Esophagus (tissue), 2 donors: Measurements from ENCODE around the gene LZTFL1. TPM values are rescaled to one million over a fixed set of nuclear protein-coding genes. Genes with fewer than 3 reads are reported as not detected.

Experiments
- H3K27ac ChIP-seq, 2 donors: one replicate each; pipeline ENCODE4 v1.5.1; 2013; ENCODE audit warnings: low read depth in 2 of 2, mild to moderate bottlenecking in 2 of 2, inconsistent platforms in 1 of 2, low read length in 1 of 2, moderate library complexity in 1 of 2
- H3K27me3 ChIP-seq, 2 donors: one replicate each; pipeline ENCODE4 v1.6.1; 2013; ENCODE audit warnings: low read length in 2 of 2, control low read depth in 1 of 2, mild to moderate bottlenecking in 1 of 2; ENCODE audit not compliant: insufficient read depth in 2 of 2, control insufficient read depth in 1 of 2
- H3K36me3 ChIP-seq, 2 donors: one replicate each; pipeline ENCODE4 v1.6.1; 2013; ENCODE audit warnings: low read length in 1 of 2; ENCODE audit not compliant: control insufficient read depth in 2 of 2, insufficient read depth in 2 of 2
- H3K4me1 ChIP-seq, 2 donors: one replicate each; pipeline ENCODE4 v1.6.1; 2013; ENCODE audit warnings: low read length in 1 of 2; ENCODE audit not compliant: control insufficient read depth in 2 of 2, insufficient read depth in 2 of 2
- H3K4me3 ChIP-seq, 2 donors: one replicate each; pipeline ENCODE4 v1.5.1; 2013; ENCODE audit warnings: low read length in 2 of 2, mild to moderate bottlenecking in 2 of 2, low read depth in 1 of 2, moderate library complexity in 1 of 2
- H3K9me3 ChIP-seq, 2 donors: one replicate each; pipeline ENCODE4 v1.6.1; 2013; ENCODE audit warnings: mild to moderate bottlenecking in 2 of 2, low read depth in 1 of 2, low read length in 1 of 2, moderate library complexity in 1 of 2; ENCODE audit not compliant: control insufficient read depth in 2 of 2, insufficient read depth in 1 of 2
- WGBS, 2 donors: extraction: QIAGEN DNeasy Blood & Tissue Kit; methylation state at CpG; one replicate each; pipeline ENCODE4 v1.1.7; 2013; 5-methylcytosine and 5-hydroxymethylcytosine counted together
- polyA plus RNA-seq, 2 donors: library from polyadenylated mRNA; stranded (reverse); fragments of 200-250 nt; gene quantifications; one replicate each; pipeline ENCODE4 v1.2.3, GENCODE V29; 2013
- donor health status: healthy with polysubstance abuse.
- donor health status: Bipolar disorder and iron deficiency.

Gene LZTFL1
- polyA plus RNA-seq, 2 donors = 3.4 to 6.3 TPM

- H3K4me1 ChIP-seq = peaks cover 0 to 4% of the 10 kb centered on the region in 2 donors
- H3K27ac ChIP-seq = no peak overlapping the region
- no peaks in the 10 kb centered on the region for H3K9me3 ChIP-seq
- no peaks in the 10 kb centered on the region for H3K27me3 ChIP-seq
- 64 to 70% methylated on average over 2 of the region's 2 CpGs for WGBS, 2 donors
- H3K4me3 ChIP-seq = no peak overlapping the region
- peaks cover 0 to 6% of the 10 kb centered on the region in 2 donors for H3K36me3 ChIP-seq
Measured at GRCh38 chr3:45819543-45819942, 22.4 kb downstream of the LZTFL1 start.

GRCh38 chr3:45817831-45818522 is 23.9 kb downstream of the LZTFL1 start:
- 24% methylated on average over 4 of the region's 4 CpGs for WGBS, 2 donors
- Histone ChIP-seq H3K27ac (peak overlapping the region in 1 of 2 donors; percentile 55), H3K4me3 (no peak overlapping the region), H3K4me1 (peaks cover 0 to 4% of the 10 kb centered on the region in 2 donors), H3K27me3 (no peaks in the 10 kb centered on the region), H3K36me3 (peaks cover 3 to 6% of the 10 kb centered on the region in 2 donors), H3K9me3 (no peaks in the 10 kb centered on the region)

- no peaks in the 10 kb centered on the region for H3K27me3 ChIP-seq
- H3K27ac ChIP-seq = no peak overlapping the region
- 32 to 51% methylated on average over 3 of the region's 3 CpGs for WGBS, 2 donors
Measured at GRCh38 chr3:45816544-45816943, 25.4 kb downstream of the LZTFL1 start.

GRCh38 chr3:45814322-45814721 is 27.6 kb downstream of the LZTFL1 start:
- no peak overlapping the region for H3K27ac ChIP-seq
- no peaks in the 10 kb centered on the region for H3K27me3 ChIP-seq
- WGBS, 2 donors = 96 to 97% methylated on average over 4 of the region's 4 CpGs
- no peak overlapping the region for H3K4me3 ChIP-seq
- H3K4me1 ChIP-seq = peaks cover 0 to 4% of the 10 kb centered on the region in 2 donors
- peaks cover 0 to 3% of the 10 kb centered on the region in 2 donors for H3K36me3 ChIP-seq
- no peaks in the 10 kb centered on the region for H3K9me3 ChIP-seq

More at GRCh38 chr3:45816544-45816943, 25.4 kb downstream of the LZTFL1 start:
- H3K4me3 ChIP-seq = no peak overlapping the region
- H3K36me3 ChIP-seq = peaks cover 0 to 3% of the 10 kb centered on the region in 2 donors
- H3K9me3 ChIP-seq = no peaks in the 10 kb centered on the region
- H3K4me1 ChIP-seq = peaks cover 0 to 4% of the 10 kb centered on the region in 2 donors

- no peaks in the 10 kb centered on the region for H3K4me1 ChIP-seq
- H3K9me3 ChIP-seq = no peaks in the 10 kb centered on the region
- H3K27ac ChIP-seq = no peak overlapping the region
- WGBS, 2 donors = 80 to 81% methylated on average over 10 of the region's 10 CpGs
- H3K36me3 ChIP-seq = no peaks in the 10 kb centered on the region
- H3K4me3 ChIP-seq = no peak overlapping the region
- H3K27me3 ChIP-seq = no peaks in the 10 kb centered on the region
Measured at GRCh38 chr3:45807681-45808540, 34.0 kb downstream of the LZTFL1 start.

- Histone ChIP-seq H3K27me3 (no peaks in the 10 kb centered on the region), H3K36me3 (no peaks in the 10 kb centered on the region), H3K27ac (no peak overlapping the region), H3K4me3 (no peak overlapping the region), H3K9me3 (no peaks in the 10 kb centered on the region), H3K4me1 (no peaks in the 10 kb centered on the region)
- 85 to 93% methylated on average over 3 of the region's 3 CpGs for WGBS, 2 donors
Measured at GRCh38 chr3:45807133-45807532, 34.8 kb downstream of the LZTFL1 start.

- Histone ChIP-seq H3K4me1 (no peaks in the 10 kb centered on the region), H3K4me3 (no peak overlapping the region), H3K27me3 (no peaks in the 10 kb centered on the region), H3K27ac (no peak overlapping the region), H3K9me3 (no peaks in the 10 kb centered on the region), H3K36me3 (no peaks in the 10 kb centered on the region)
- 71 to 91% methylated on average over 3 of the region's 3 CpGs for WGBS, 2 donors
Measured at GRCh38 chr3:45806072-45806471, 35.8 kb downstream of the LZTFL1 start.

GRCh38 chr3:45803252-45803935 is 38.5 kb downstream of the LZTFL1 start:
- Histone ChIP-seq H3K9me3 (no peaks in the 10 kb centered on the region), H3K4me1 (no peaks in the 10 kb centered on the region), H3K27me3 (no peaks in the 10 kb centered on the region), H3K27ac (no peak overlapping the region), H3K36me3 (no peaks in the 10 kb centered on the region), H3K4me3 (no peak overlapping the region)
- 92 to 93% methylated on average over 5 of the region's 5 CpGs for WGBS, 2 donors

GRCh38 chr3:45802146-45802545 is 39.8 kb downstream of the LZTFL1 start:
- Histone ChIP-seq H3K4me3 (no peak overlapping the region), H3K36me3 (no peaks in the 10 kb centered on the region), H3K9me3 (no peaks in the 10 kb centered on the region), H3K27me3 (peaks cover 0 to 2% of the 10 kb centered on the region in 2 donors), H3K27ac (no peak overlapping the region), H3K4me1 (no peaks in the 10 kb centered on the region)
- WGBS, 2 donors = 83 to 90% methylated on average over 9 of the region's 9 CpGs
